IPS-18c (cell line): ENCODE data around the gene SORT1.
"Not testable (repeated sequence)": the region's sequence is repeated elsewhere in the genome, so short reads cannot be mapped to it uniquely, and the experiment has no call there.

Experiments
- H3K4me3 ChIP-seq: 2 replicates; pipeline ENCODE4 v1.7.0; 2013; ENCODE audit warnings: low read depth, mild to moderate bottlenecking, low read length, moderate library complexity; ENCODE audit not compliant: insufficient read depth
- H3K9me3 ChIP-seq: one replicate; pipeline ENCODE4 v1.6.1; 2013; ENCODE audit warnings: mild to moderate bottlenecking, low read length, moderate library complexity; ENCODE audit not compliant: control insufficient read depth, insufficient read depth

Gene SORT1

DNA sequence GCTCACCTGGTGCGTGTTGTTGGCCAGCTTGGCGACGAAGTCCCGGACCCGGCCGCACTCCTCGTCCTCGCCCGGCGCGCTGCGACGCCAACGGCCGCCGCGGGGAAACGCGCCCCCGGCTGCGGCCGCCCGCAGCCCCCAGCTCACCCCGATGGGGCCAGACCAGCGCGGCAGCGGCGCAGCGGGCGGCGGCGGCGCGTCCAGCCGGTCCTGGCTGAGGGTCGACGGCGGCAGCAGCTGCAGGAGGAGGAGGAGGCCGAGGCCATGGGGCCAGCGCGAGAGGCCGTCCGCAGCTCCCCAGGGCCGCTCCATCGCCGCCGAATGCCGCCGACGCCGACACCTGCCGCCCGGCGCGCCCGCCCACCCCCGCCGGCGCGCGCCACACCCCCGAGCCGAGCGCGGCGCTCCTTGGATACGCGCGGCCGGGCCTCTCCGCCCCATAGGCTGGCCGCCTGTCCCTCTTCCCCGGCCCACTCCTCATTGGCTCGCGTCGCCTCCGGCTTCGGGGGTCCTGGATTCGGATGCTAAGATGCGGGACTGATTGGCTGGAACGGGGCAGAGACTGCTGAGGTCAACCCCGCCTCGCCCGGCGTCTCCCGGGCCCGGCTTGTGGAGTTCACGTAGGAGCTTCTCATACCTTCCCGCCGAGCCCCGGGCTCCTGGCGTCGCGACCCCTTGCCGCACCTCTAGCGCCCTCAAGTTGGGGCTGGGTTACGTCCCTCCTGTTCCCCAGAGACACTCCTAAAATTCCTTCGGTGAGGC is at the start of gene SORT1:
Gene SORT1 (minus strand): TSS at position 338 of the 762 bp plus-strand sequence. CDS start 26 bp downstream, at position 312.
- H3K9me3 ChIP-seq = no peaks in the 10 kb centered on the region
- peak within 1 kb of the TSS; percentile 56 for H3K4me3 ChIP-seq

DNA sequence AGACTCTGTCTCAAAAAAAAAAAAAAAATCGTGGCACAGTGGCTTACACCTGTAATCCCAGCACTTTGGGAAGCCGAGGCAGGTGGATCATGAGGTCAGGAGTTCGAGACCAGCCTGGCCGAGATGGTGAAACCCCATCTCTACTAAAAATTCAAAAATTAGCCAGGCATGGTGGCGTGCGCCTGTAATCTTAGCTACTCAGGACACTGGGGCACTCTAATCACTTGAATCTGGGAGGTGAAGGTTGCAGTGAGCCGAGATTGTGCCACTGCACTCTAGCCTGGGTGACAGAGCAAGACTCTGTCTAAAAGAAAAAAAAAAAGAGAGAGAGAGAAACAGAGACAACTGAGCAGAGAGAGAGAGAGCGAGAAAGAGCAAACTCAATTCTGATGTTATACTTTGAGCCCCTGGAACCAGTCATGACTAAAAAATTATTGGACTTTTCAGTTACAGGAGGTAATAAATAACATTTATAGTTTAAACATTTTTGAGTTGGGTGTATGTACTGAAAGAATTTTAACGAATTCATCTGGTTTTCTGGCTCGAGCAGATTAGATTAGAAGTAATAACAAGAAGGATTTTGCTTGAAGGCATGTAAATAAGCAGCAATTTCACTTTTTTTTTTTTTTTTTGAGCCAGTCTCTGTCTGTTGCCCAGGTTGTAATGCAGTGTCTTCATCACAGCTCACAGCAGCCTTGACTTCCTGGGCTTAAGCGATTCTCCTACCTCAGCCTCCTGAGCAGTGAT is 48.4 kb upstream of the SORT1 start:
- H3K4me3 ChIP-seq, H3K9me3 ChIP-seq: not testable (repeated sequence)

DNA sequence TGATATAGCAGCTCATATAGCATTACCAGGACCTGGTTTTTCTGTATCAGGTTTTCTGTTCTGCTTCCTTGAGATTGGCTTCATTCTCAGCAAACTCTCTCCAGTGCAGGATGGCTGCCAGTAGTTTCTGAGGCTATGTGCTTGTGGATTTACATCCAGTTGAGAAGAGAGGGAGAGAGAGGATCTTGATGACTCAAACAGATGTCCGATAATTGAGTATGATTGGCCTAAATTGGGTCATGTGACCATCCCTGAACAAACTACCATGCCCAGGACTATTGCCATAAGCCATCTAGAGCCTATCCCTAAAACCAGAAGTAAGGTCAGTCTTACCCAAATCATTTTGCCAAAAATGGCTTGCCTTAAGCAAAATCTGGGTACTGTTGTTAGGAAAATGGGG is 46.6 kb upstream of the SORT1 start:
- Histone ChIP-seq H3K9me3 (peaks cover 2% of the 10 kb centered on the region), H3K4me3 (no peak overlapping the region)

- H3K4me3 ChIP-seq = no peak overlapping the region
- peaks cover 2% of the 10 kb centered on the region for H3K9me3 ChIP-seq
Measured at GRCh38 chr1:109443476-109443875, 45.8 kb upstream of the SORT1 start.

GRCh38 chr1:109441069-109441468 is 43.4 kb upstream of the SORT1 start:
- no peak overlapping the region for H3K4me3 ChIP-seq
- peaks cover 2% of the 10 kb centered on the region for H3K9me3 ChIP-seq

DNA sequence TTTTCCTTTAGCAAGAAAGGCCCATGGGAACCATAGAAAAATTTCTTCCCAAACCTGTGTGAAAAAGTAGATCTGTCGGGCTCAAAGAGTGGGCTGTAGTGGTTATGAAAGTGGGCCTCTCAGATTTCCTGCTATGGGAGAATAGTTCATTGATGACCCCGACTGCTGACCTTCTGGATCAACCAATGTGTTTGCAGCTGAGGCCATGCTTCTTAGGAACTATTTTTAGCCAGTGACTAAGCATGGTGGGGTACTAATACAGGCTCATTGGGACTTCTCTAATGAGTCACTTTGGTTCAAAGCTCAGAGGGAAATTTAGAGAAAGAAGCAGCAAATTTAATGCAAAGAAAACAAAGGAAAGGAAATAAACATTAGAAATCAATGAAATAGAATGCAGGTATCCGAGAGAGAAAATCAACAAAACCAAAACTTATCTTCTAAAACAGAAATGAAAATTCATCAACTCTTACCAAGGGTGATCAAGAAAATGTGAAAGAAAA is 41.1 kb upstream of the SORT1 start:
- Histone ChIP-seq H3K9me3 (peaks cover 5% of the 10 kb centered on the region), H3K4me3 (no peak overlapping the region)

DNA sequence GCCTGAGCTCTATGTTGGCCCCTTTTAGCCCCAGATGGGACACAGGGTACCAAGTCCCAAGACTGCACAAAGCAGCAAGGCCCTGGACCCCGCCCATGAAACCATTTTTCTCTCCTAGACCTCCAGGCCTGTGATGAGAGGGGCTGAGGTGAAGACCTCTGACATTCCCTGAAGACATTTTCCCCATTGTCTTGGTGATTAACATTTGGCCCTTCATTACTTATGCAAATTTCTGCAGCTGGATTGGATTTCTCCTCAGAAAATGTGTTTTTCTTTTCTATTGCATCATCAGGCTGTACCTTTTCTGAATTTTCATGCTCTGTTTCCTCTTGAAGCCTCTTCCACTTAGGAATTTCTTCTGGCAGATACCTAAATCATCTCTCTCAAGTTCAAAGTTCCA is 36.8 kb upstream of the SORT1 start:
- Histone ChIP-seq H3K4me3 (no peak overlapping the region), H3K9me3 (peaks cover 5% of the 10 kb centered on the region)

- Histone ChIP-seq H3K9me3 (peaks cover 5% of the 10 kb centered on the region), H3K4me3 (no peak overlapping the region)
Measured at GRCh38 chr1:109433322-109433721, 35.6 kb upstream of the SORT1 start.

DNA sequence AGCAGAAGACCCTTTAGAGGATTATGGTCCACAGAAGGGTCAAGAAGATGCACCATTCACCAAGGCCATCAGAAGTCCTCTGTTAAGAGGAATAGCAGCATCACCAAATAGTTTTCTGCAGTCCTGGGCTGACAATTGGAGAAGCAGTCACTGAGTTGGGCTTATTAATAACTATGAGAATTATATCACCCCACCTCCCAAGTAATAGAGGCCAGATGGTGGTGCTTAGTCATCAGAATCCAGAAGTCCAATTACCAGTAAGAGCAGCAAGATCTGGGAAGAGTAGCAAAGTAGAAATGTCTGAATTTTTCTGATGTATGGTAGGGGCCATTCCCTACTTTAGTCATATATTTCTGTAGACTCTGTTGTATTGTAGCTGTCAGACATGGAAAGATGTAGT is 34.6 kb upstream of the SORT1 start:
- peaks cover 5% of the 10 kb centered on the region for H3K9me3 ChIP-seq
- no peak overlapping the region for H3K4me3 ChIP-seq

DNA sequence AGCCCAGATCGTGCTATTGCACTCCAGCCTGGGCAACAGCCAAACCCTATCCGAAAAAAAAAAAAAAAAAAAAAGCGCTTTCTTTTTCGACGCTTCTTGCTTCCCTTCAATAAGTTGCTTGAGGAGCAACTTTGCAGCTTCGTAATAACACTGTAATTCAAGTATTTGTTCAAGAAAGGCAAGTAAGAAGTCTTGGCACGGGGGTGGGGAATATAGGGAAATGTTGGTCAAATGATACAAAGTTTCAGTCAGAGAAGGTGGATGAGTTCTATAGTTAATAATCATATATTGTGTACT is 29.4 kb upstream of the SORT1 start:
- Histone ChIP-seq H3K9me3 (no peaks in the 10 kb centered on the region), H3K4me3 (peak overlapping the region; percentile 92)

DNA sequence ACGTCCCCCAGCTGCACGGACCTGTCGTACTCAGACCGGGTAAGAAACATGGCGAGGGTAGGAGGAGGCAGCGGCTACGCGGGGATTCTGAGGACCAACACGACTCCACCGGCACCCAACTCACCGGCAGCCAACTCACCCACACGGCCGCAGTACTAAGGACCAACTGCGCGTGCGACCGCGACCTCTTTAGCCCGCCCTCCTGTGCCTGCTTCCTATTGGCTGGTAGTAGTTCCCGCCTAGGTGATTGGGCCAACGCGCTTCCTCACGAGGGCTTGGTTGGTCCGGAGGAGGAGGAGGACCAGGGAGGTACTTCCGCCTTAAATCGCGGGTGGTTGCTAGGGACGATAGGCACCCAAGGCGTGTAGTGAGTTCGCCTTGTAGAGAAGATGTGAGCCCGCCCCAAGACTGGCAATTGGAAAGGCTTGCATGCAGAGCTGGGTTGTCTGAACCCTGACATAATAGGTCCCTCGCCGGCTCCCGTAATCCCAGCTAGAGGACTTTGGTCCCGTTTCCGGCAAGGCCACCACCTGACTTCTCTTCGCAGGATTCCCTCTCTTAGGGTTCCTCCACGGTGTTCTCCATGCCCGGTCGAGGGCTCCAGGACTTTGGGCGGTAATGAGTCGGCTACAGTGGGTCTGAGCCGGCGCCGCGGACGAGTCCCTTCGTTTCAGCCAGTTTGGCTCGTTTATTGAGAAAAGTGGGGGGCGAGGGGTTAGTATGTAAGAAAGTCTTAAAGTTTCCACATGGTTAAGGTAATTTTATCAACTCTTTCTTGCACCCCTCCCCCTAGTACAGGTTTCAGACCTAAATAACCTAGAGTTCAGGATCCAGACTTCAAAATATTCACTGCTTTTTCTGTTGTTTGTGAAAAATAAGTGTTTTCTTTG is 28.8 kb upstream of the SORT1 start, which contains the start of gene PSMA5:
Gene PSMA5 (minus strand): TSS at position 168 of the 890 bp plus-strand sequence. CDS start 118 bp downstream, at position 50.
- no peaks in the 10 kb centered on the region for H3K9me3 ChIP-seq

GRCh38 chr1:109425391-109426280 is 27.9 kb upstream of the SORT1 start:
- Histone ChIP-seq H3K9me3 (no peaks in the 10 kb centered on the region), H3K4me3 (peak overlapping the region; percentile 92)

More for the DNA sequence above, 28.8 kb upstream of the SORT1 start, which contains the start of gene PSMA5:
- H3K4me3 ChIP-seq = peak within 1 kb of the TSS; percentile 92

DNA sequence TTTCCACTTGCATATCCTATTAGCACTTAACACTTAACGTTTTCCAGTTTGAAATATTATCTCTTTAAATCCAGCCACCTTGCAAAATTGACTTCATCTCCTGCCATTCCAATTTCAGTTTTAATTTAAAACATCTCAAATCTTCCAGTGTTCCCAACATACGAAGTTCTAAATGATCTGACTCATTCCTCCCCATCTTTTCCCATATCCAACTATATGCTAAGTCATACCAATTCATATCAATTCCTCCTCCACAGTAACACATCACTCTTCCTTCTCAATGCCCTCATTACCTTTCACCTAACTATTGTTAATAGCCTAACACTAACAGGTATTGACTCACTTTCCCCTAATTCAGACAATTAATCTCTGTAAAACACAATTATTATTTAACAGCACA is 25.8 kb upstream of the SORT1 start:
- Histone ChIP-seq H3K4me3 (no peak overlapping the region), H3K9me3 (no peaks in the 10 kb centered on the region)

DNA sequence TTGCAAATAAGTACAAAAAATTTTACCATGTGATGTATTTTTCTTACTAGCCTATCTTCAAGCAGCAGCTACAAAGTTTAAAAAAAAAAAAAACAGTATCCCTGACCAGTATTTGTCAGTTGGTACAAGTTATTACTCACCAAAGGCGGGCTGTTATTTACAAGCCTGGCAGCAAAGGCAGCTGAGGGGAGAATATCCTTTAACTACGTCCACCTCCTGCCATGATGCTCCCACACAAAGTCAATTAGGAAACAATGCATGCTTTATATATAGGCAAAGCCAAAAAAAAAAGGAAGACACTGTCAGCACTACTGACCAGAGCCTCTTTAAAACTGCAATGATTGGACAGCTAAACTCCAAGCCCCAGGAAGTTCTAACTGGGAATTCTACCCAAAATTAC is 14.8 kb upstream of the SORT1 start:
- Histone ChIP-seq H3K4me3 (no peak overlapping the region), H3K9me3 (no peaks in the 10 kb centered on the region)

DNA sequence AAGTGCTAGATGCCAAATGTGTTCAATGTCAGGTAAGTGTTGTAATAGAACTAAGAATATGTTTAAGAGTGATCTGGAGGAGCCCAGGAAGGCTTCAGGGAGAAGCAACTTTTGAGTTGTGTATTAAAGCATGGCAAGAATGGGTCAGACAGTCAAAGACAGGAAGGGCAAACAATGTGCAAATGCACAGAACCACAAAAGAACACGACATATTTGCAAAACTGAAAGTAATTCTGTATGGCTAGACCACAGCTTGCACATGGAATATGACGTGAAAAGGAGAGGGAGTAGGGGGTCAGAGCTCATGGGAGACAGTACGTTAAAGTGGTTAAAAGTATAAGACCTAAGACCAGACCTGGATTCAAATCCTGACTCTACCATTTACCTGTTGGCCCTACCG is 7.1 kb upstream of the SORT1 start:
- no peaks in the 10 kb centered on the region for H3K9me3 ChIP-seq
- H3K4me3 ChIP-seq = no peak overlapping the region

DNA sequence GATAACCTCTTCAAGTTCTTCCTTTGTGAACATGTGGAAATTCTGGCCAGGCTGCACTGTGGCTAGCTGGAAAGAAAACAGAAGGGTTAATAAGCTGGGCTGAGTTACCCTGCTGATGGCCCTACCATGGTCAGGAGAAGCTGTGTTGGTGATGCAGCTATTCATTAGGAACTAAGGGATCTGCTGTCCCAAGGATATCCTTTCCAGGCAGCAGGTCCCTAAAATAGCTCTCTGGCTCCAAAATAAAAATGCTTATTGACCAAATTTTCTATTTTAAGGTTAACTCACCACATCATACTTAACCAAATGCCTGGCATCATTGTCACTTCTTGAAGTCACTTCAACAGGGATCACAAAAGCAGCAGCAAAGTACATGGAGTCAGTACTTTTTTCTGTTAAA is 4.3 kb upstream of the SORT1 start:
- no peak overlapping the region for H3K4me3 ChIP-seq
- no peaks in the 10 kb centered on the region for H3K9me3 ChIP-seq
